Right lobe of liver (tissue), 6 donors: ENCODE results near the gene USP17L13. TPM values are rescaled to one million over a fixed set of nuclear protein-coding genes. Genes with fewer than 3 reads are reported as not detected.
"Not testable (repeated sequence)": the region's sequence is repeated elsewhere in the genome, so short reads cannot be mapped to it uniquely, and the experiment has no call there.

Experiments
- ATAC-seq, 4 donors: fragments of 200-7000 bp; cut with Tn5 transposase; one replicate each; pipeline ENCODE4 v1.9.1; 2020; ENCODE audit warnings: mild to moderate bottlenecking in 4 of 4, moderate library complexity in 4 of 4
- DNase-seq, 3 donors: peaks; one replicate each; pipeline ENCODE4 v3.0.0-alpha.2; 2020
- H3K27ac ChIP-seq, 3 donors: fragments of 200-600 bp; one replicate each; pipeline ENCODE4 v1.8.0; 2022
- H3K27me3 ChIP-seq, 2 donors: fragments of 200-600 bp; one replicate each; pipeline ENCODE4 v1.8.0; 2022
- H3K36me3 ChIP-seq, 4 donors: fragments of 200-600 bp; sonication (generic) in 1 of 4; one replicate each; pipeline versions ENCODE4 v1.5.1 to v1.8.0; 2017 to 2022; ENCODE audit warnings: control low read depth in 1 of 4
- H3K4me1 ChIP-seq, 4 donors: fragments of 200-600 bp; sonication (generic) in 1 of 4; one replicate each; pipeline versions ENCODE4 v1.5.1 to v1.8.0; 2017 to 2022; ENCODE audit warnings: control low read depth in 1 of 4
- H3K4me3 ChIP-seq, 3 donors: fragments of 200-600 bp; one replicate each; pipeline ENCODE4 v1.8.0; 2022
- H3K9me3 ChIP-seq, 4 donors: fragments of 200-600 bp; sonication (generic) in 1 of 4; one replicate each; pipeline versions ENCODE4 v1.5.1 to v1.8.0; 2017 to 2022; ENCODE audit warnings: control low read depth in 1 of 4
- WGBS: methylation state at CpG from one replicate; pipeline ENCODE4 v1.1.6; 2018; ENCODE audit warnings: low coverage, low lambda C conversion rate; ENCODE audit not compliant: insufficient coverage; ENCODE audit errors: missing lambda C conversion rate; 5-methylcytosine and 5-hydroxymethylcytosine counted together
- intact Hi-C, 2 donors: fragments of 100-400 bp; cut with DNase I; formaldehyde crosslinking; loops; one replicate each; pipeline versions ENCODE4 v1.11.2 to v1.14.1; 2022
- total RNA-seq, 6 experiments: library from RNA; depleted of rRNA in 2 of 6; stranded (reverse); fragments of >200 nt in 2 of 6; fragmentation: NEBNext Ultra II Directional in 3 of 6; extraction: Animal tissue kit (Norgen Biotek cat#: 25700) in 3 of 6; gene quantifications; one replicate each; pipeline versions ENCODE4 v1.1.0 to v1.2.4, GENCODE V29; 2016 to 2023
- donor health status: DM: no; HTN: yes; CAD: no.
- donor health status: DM: no; HTN: no; CAD: no.
- donor health status: DM: no; HTN: no; CAD: no.
- donor health status: DM: no; HTN: yes; CAD: no.
- donor health status: DM: no; HTN: yes; CAD: no.

USP17L13 gene
- total RNA-seq, 6 experiments from 2014 or later, result not detected

DNA sequence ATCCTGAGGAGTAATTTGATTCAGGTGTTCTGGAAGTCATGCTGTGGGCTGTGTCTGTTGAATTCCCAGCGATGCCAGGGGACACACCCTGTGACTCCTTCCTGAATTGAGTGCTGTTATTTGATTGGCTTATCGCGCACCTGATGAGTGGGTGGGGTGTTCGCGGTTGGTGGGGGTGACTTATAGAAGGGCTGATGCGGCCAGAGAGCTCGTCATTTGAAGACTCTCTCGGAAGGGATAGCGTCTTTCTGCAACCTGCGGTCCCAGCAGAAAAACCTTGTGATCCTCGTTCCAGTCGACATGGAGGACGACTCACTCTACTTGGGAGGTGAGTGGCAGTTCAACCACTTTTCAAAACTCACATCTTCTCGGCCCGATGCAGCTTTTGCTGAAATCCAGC lies 33.1 kb downstream of the USP17L13 start, which contains the start of gene USP17L20:
Gene USP17L20, plus strand, starts transcription at position 301 of the 400 bp plus-strand sequence. Its CDS starts 0 bp downstream, at position 301.
- intact Hi-C loops, H3K4me3 ChIP-seq, H3K27me3 ChIP-seq, DNase-seq, H3K9me3 ChIP-seq, H3K27ac ChIP-seq, H3K36me3 ChIP-seq, ATAC-seq, H3K4me1 ChIP-seq: not testable (repeated sequence)
- no CpG with 5 or more reads among the region's 15 CpGs for WGBS

DNA sequence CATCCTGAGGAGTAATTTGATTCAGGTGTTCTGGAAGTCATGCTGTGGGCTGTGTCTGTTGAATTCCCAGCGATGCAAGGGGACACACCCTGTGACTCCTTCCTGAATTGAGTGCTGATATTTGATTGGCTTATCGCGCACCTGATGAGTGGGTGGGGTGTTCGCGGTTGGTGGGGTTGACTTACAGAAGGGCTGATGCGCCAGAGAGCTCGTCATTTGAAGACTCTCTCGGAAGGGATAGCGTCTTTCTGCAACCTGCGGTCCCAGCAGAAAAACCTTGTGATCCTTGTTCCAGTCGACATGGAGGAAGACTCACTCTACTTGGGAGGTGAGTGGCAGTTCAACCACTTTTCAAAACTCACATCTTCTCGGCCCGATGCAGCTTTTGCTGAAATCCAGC lies 37.9 kb downstream of the USP17L13 start, which contains the start of gene USP17L21:
Gene USP17L21, plus strand, starts transcription at position 301 of the 400 bp plus-strand sequence. Its CDS starts 0 bp downstream, at position 301.
- ATAC-seq, H3K4me3 ChIP-seq, DNase-seq, H3K36me3 ChIP-seq, H3K27me3 ChIP-seq, intact Hi-C loops, H3K4me1 ChIP-seq, H3K27ac ChIP-seq, H3K9me3 ChIP-seq: not testable (repeated sequence)
- WGBS, result no CpG with 5 or more reads among the region's 13 CpGs

DNA sequence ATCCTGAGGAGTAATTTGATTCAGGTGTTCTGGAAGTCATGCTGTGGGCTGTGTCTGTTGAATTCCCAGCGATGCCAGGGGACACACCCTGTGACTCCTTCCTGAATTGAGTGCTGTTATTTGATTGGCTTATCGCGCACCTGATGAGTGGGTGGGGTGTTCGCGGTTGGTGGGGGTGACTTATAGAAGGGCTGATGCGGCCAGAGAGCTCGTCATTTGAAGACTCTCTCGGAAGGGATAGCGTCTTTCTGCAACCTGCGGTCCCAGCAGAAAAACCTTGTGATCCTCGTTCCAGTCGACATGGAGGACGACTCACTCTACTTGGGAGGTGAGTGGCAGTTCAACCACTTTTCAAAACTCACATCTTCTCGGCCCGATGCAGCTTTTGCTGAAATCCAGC lies 42.6 kb downstream of the USP17L13 start, which contains the start of gene USP17L22:
Gene USP17L22, plus strand, starts transcription at position 301 of the 400 bp plus-strand sequence. Its CDS starts 0 bp downstream, at position 301.
- no CpG with 5 or more reads among the region's 15 CpGs for WGBS
- H3K4me3 ChIP-seq, H3K27ac ChIP-seq, intact Hi-C loops, DNase-seq, H3K9me3 ChIP-seq, H3K36me3 ChIP-seq, H3K4me1 ChIP-seq, ATAC-seq, H3K27me3 ChIP-seq: not testable (repeated sequence)

DNA sequence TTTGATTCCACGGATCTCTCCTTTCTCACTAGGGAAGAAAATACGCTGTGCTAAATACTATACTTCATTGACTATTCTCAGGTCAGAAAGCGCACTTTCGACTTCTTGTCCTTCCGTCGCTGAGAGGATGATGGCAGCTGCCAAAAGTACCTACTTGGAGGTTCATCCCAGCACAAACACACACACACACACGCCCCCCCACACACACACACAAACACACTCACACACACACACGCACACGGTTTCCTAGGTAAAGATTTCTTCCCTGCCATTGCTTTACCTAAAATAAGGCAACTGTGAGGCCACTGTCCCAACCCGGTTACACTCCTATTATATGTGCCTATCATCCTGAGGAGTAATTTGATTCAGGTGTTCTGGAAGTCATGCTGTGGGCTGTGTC lies 47.0 kb downstream of the USP17L13 start:
- H3K27me3 ChIP-seq, H3K27ac ChIP-seq, H3K9me3 ChIP-seq, ATAC-seq, H3K36me3 ChIP-seq, H3K4me1 ChIP-seq, intact Hi-C loops, H3K4me3 ChIP-seq: not testable (repeated sequence)
- 70% methylated on average over 8 of the region's 10 CpGs for WGBS
- peak; percentile 56 to 71 (median 64) for DNase-seq

Other genes starting within 250 kb of the USP17L13 start
- gene FAM90A26, start 54.5 kb upstream of the USP17L13 start, total RNA-seq, result not detected
- not detected for gene USP17L10, start 14.2 kb upstream of the USP17L13 start, total RNA-seq
- not detected for gene USP17L11, start 9.5 kb upstream of the USP17L13 start, total RNA-seq
- not detected for gene USP17L12, start 4.7 kb upstream of the USP17L13 start, total RNA-seq
- not detected for gene USP17L15, start 9.5 kb downstream of the USP17L13 start, total RNA-seq
- not detected for gene USP17L17, start 19.0 kb downstream of the USP17L13 start, total RNA-seq
- gene USP17L18, start 23.7 kb downstream of the USP17L13 start, total RNA-seq, result not detected
- not detected for gene USP17L19, start 28.5 kb downstream of the USP17L13 start, total RNA-seq
- not detected for gene USP17L20, start 33.2 kb downstream of the USP17L13 start, total RNA-seq
- not detected for gene USP17L21, start 38.0 kb downstream of the USP17L13 start, total RNA-seq
- gene USP17L22, start 42.7 kb downstream of the USP17L13 start, total RNA-seq, result not detected
- not detected for gene USP17L24, start 100.3 kb downstream of the USP17L13 start, total RNA-seq
- not detected for gene USP17L25, start 105.0 kb downstream of the USP17L13 start, total RNA-seq
- not detected for gene USP17L26, start 109.8 kb downstream of the USP17L13 start, total RNA-seq
- gene USP17L5, start 114.5 kb downstream of the USP17L13 start, total RNA-seq, result not detected
- not detected for gene USP17L27, start 119.3 kb downstream of the USP17L13 start, total RNA-seq
- gene USP17L28, start 124.0 kb downstream of the USP17L13 start, total RNA-seq, result not detected
- gene USP17L29, start 128.7 kb downstream of the USP17L13 start, total RNA-seq, result not detected
- not detected for gene USP17L30, start 138.2 kb downstream of the USP17L13 start, total RNA-seq
- not detected for gene DEFB131A, start 219.5 kb downstream of the USP17L13 start, total RNA-seq